Loucy (cell line): Measurements from ENCODE around the gene MRM1.

Source experiments
- H2AFZ ChIP-seq: fragments of 200-600 bp; sonication (generic); 2 replicates; pipeline ENCODE4 v1.6.0; 2016; ENCODE audit warnings: antibody characterized with exemption, mild to moderate bottlenecking, low read length, moderate library complexity
- H3F3A ChIP-seq: fragments of 200-600 bp; 2 replicates; pipeline ENCODE4 v1.6.0; 2016; ENCODE audit warnings: antibody characterized with exemption, low read depth, mild to moderate bottlenecking
- H3K27me3 ChIP-seq: fragments of 200-600 bp; sonication (generic); 2 replicates; pipeline ENCODE4 v1.6.1; 2014; ENCODE audit warnings: low read length, mild to moderate bottlenecking; ENCODE audit not compliant: insufficient read depth, poor library complexity, severe bottlenecking
- H3K36me3 ChIP-seq: fragments of 200-600 bp; sonication (generic); 2 replicates; pipeline ENCODE4 v1.6.1; 2016; ENCODE audit warnings: low read length; ENCODE audit not compliant: insufficient read depth
- H3K4me1 ChIP-seq: fragments of 200-600 bp; sonication (generic); 2 replicates; pipeline ENCODE4 v1.5.1; 2014; ENCODE audit warnings: low read length, mild to moderate bottlenecking; ENCODE audit not compliant: insufficient read depth, poor library complexity, severe bottlenecking
- H3K4me2 ChIP-seq: fragments of 200-600 bp; sonication (generic); 2 replicates; pipeline ENCODE4 v1.6.0; 2014; ENCODE audit warnings: antibody characterized with exemption, low read length, low read depth, mild to moderate bottlenecking; ENCODE audit not compliant: poor library complexity, severe bottlenecking
- H3K4me3 ChIP-seq: fragments of 200-600 bp; sonication (generic); 2 replicates; pipeline ENCODE4 v1.5.1; 2014; ENCODE audit warnings: low read length, mild to moderate bottlenecking, mixed read lengths; ENCODE audit not compliant: poor library complexity, severe bottlenecking
- H3K79me2 ChIP-seq: fragments of 200-600 bp; sonication (generic); 2 replicates; pipeline ENCODE4 v1.6.1; 2014; ENCODE audit warnings: low read length; ENCODE audit not compliant: insufficient read depth
- H3K9ac ChIP-seq: fragments of 200-600 bp; sonication (generic); 2 replicates; pipeline ENCODE4 v1.6.0; 2014; ENCODE audit warnings: mild to moderate bottlenecking, low read depth, low read length, moderate library complexity; ENCODE audit not compliant: poor library complexity, severe bottlenecking
- H3K9me2 ChIP-seq: fragments of 200-600 bp; sonication (generic); replicated peaks from 2 replicates; pipeline ENCODE4 v1.6.1; 2016; ENCODE audit warnings: low read depth, low read length, mixed read lengths
- H3K9me3 ChIP-seq: fragments of 200-600 bp; sonication (generic); 2 replicates; pipeline ENCODE4 v1.6.1; 2014; ENCODE audit warnings: mild to moderate bottlenecking, antibody characterized with exemption, low read length, low read depth; ENCODE audit not compliant: insufficient read depth
- H4K20me1 ChIP-seq: fragments of 200-600 bp; sonication (generic); 2 replicates; pipeline ENCODE4 v1.6.0; 2014; ENCODE audit warnings: antibody characterized with exemption, low read length, mild to moderate bottlenecking; ENCODE audit not compliant: insufficient read depth, poor library complexity, severe bottlenecking
- CTCF ChIP-seq: fragments of 200-600 bp; sonication (generic); conservative IDR thresholded peaks from 2 replicates; pipeline ENCODE4 v1.5.1; 2014; ENCODE audit warnings: mild to moderate bottlenecking, antibody characterized with exemption, low read length
- EZH2phosphoT487 ChIP-seq: fragments of 200-600 bp; IDR thresholded peaks from 2 replicates; pipeline ENCODE4 v1.6.1; 2018; ENCODE audit warnings: antibody characterized with exemption, mild to moderate bottlenecking, moderate library complexity, borderline replicate concordance

Gene MRM1

DNA sequence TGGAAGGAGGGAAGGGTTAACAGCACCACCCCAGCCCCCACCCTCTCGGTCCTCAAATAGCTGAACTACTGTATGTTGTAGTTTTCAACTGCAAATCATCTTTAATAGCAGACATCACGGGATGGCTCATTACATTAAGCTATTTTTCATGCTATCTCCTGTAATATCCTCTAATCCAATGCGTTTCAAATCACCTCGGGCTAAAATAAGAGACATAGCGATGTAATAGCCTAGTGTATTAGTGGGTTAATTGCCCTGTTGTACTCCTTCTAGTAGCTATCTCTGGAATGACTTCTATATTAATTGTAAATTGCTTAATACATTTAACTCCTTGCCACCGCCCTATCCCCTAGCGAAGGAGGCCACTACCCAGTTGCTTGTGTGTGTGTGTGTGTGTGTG, 54.3 kb downstream of the MRM1 start:
- Histone ChIP-seq H3K4me3 (no peak overlapping the region), H3K4me2 (no peak overlapping the region), H4K20me1 (no peaks in the 10 kb centered on the region), H3K36me3 (no peaks in the 10 kb centered on the region), H2AFZ (no peak overlapping the region), H3K4me1 (no peaks in the 10 kb centered on the region), H3K9me3 (no peaks in the 10 kb centered on the region), H3K79me2 (no peaks in the 10 kb centered on the region), H3K9ac (no peak overlapping the region), H3K27me3 (no peaks in the 10 kb centered on the region), H3K9me2 (no peaks in the 10 kb centered on the region), H3F3A (no peaks in the 10 kb centered on the region)
- no peak for TF ChIP-seq CTCF
- no peak for TF ChIP-seq EZH2phosphoT487

- H3K79me2 ChIP-seq: no peaks in the 10 kb centered on the region
- no peak overlapping the region for H2AFZ ChIP-seq
- H3K4me1 ChIP-seq: no peaks in the 10 kb centered on the region
- H3K9me3 ChIP-seq: no peaks in the 10 kb centered on the region
- no peaks in the 10 kb centered on the region for H3K9me2 ChIP-seq
- no peak overlapping the region for H3K4me2 ChIP-seq
- no peak overlapping the region for H3K4me3 ChIP-seq
- H3F3A ChIP-seq: no peaks in the 10 kb centered on the region
- no peak overlapping the region for H3K9ac ChIP-seq
- H3K27me3 ChIP-seq: no peaks in the 10 kb centered on the region
- no peaks in the 10 kb centered on the region for H3K36me3 ChIP-seq
- no peaks in the 10 kb centered on the region for H4K20me1 ChIP-seq
- TF ChIP-seq CTCF: no peak
- TF ChIP-seq EZH2phosphoT487: no peak
These were observed 56.0 kb downstream of the MRM1 start for GRCh38 chr17:36657390-36657762.

GRCh38 chr17:36657763-36658490, 56.5 kb downstream of the MRM1 start:
- Histone ChIP-seq H3K9me3 (no peaks in the 10 kb centered on the region), H3K4me2 (no peak overlapping the region), H3K9ac (no peak overlapping the region), H2AFZ (no peak overlapping the region), H3K79me2 (no peaks in the 10 kb centered on the region), H3K27me3 (no peaks in the 10 kb centered on the region), H3F3A (no peaks in the 10 kb centered on the region), H3K4me3 (no peak overlapping the region), H3K36me3 (no peaks in the 10 kb centered on the region), H3K4me1 (no peaks in the 10 kb centered on the region), H3K9me2 (no peaks in the 10 kb centered on the region), H4K20me1 (no peaks in the 10 kb centered on the region)
- TF ChIP-seq EZH2phosphoT487 (no peak), CTCF (peak; percentile 42)
